HCT116 (cell line): ENCODE data around the gene TM4SF20. TPM values are rescaled to one million over a fixed set of nuclear protein-coding genes. Genes with fewer than 3 reads are reported as not detected.

ENCODE experiments used
- ATAC-seq: fragments of 200-7000 bp; cut with Tn5 transposase; 2 replicates; pipeline ENCODE4 v1.9.1; 2020; ENCODE audit warnings: mild to moderate bottlenecking, moderate library complexity
- BruUV-seq: library from RNA; stranded (reverse); fragments of 400-500 nt; replicated peaks from 2 replicates; lab custom pipeline; 2021; lab: Mats Ljungman, UMichigan
- CTCF ChIA-PET: fragments of 300-600 bp; sonication (Branson Sonifier 250); formaldehyde crosslinking; loops from one replicate; lab custom pipeline; 2021; ENCODE audit warnings: antibody characterized with exemption; lab: Charles Lee
- POLR2A ChIA-PET: fragments of 300-600, 350-600 bp; sonication (Branson Sonifier 250); formaldehyde crosslinking; loops from one replicate; lab custom pipeline; 2021; ENCODE audit warnings: antibody characterized with exemption; lab: Charles Lee
- RAD21 ChIA-PET, 2 experiments: fragments of 300-600 bp; sonication (Branson Sonifier 250); formaldehyde crosslinking; loops; one replicate each; lab custom pipeline; 2023; ENCODE audit warnings: low total read pairs in 2 of 2; ENCODE audit not compliant: uncharacterized antibody in 2 of 2, unreplicated experiment in 2 of 2, low non-redundant PET in 1 of 2; lab: Charles Lee
- DNase-seq: peaks from one replicate; pipeline ENCODE4 v3.0.0-alpha.2; 2010; ENCODE audit warnings: low read depth, low spot score
- H2AFZ ChIP-seq: fragments of 200-600 bp; shearing (Covaris generic), sonication (generic); 2 replicates; pipeline ENCODE4 v1.6.1; 2017; ENCODE audit warnings: low read depth, mixed run types, mixed read lengths, antibody characterized with exemption, low read length; ENCODE audit not compliant: poor library complexity, severe bottlenecking
- H3K27ac ChIP-seq: 2 replicates; pipeline ENCODE4 v1.5.1; 2012; ENCODE audit warnings: low read depth, low read length
- H3K27me3 ChIP-seq: fragments of 200-600 bp; sonication (generic); 2 replicates; pipeline ENCODE4 v1.6.1; 2016; ENCODE audit warnings: mixed run types, low read length, mixed read lengths; ENCODE audit not compliant: insufficient read depth
- H3K36me3 ChIP-seq, 2 experiments: fragments of 200-500 bp in 1 of 2; fragments of 200-600 bp in 1 of 2; sonication (Bioruptor generic) in 1 of 2; sonication (generic) in 1 of 2; 2 replicates each; pipeline versions ENCODE4 v1.5.1 to v1.6.1; 2014 to 2016; ENCODE audit warnings: low read length in 2 of 2, inconsistent platforms in 1 of 2, mixed read lengths in 1 of 2, mixed run types in 1 of 2; ENCODE audit not compliant: insufficient read depth in 2 of 2, control insufficient read depth in 1 of 2
- H3K4me1 ChIP-seq, 2 experiments: fragments of 200-600 bp in 1 of 2; sonication (generic) in 1 of 2; 2 replicates each; pipeline versions ENCODE4 v1.5.1 to v1.6.1; 2012 to 2017; ENCODE audit warnings: low read length in 2 of 2, inconsistent platforms in 1 of 2, mild to moderate bottlenecking in 1 of 2, mixed read lengths in 1 of 2, mixed run types in 1 of 2, moderate library complexity in 1 of 2; ENCODE audit not compliant: insufficient read depth in 2 of 2, control insufficient read depth in 1 of 2
- H3K4me2 ChIP-seq: fragments of 200-600 bp; sonication (generic); 2 replicates; pipeline ENCODE4 v1.6.1; 2017; ENCODE audit warnings: mixed run types, low read length, mixed read lengths
- H3K4me3 ChIP-seq, 2 experiments: fragments of 200-600 bp in 1 of 2; sonication (generic) in 1 of 2; replicated peaks in 1 of 2; 2 replicates each; pipeline ENCODE4 v1.5.1; 2011 to 2016; ENCODE audit warnings: low read length in 2 of 2, control low read depth in 1 of 2, low read depth in 1 of 2, mild to moderate bottlenecking in 1 of 2, mixed read lengths in 1 of 2, mixed run types in 1 of 2
- H3K79me2 ChIP-seq: fragments of 200-600 bp; sonication (generic); 2 replicates; pipeline ENCODE4 v1.6.1; 2017; ENCODE audit warnings: mild to moderate bottlenecking, mixed run types, low read length, moderate library complexity, mixed read lengths; ENCODE audit not compliant: insufficient read depth
- H3K9ac ChIP-seq: fragments of 200-600 bp; sonication (generic); 2 replicates; pipeline ENCODE4 v1.6.1; 2016; ENCODE audit warnings: low read length, mixed read lengths
- H3K9me2 ChIP-seq: fragments of 200-600 bp; sonication (generic), shearing (Covaris generic); 2 replicates; pipeline ENCODE4 v1.6.1; 2017; ENCODE audit warnings: mixed run types, mild to moderate bottlenecking, moderate library complexity; ENCODE audit not compliant: insufficient read depth
- H3K9me3 ChIP-seq, 2 experiments: fragments of 200-500 bp in 1 of 2; fragments of 200-600 bp in 1 of 2; sonication (Bioruptor generic) in 1 of 2; sonication (generic) in 1 of 2; 2 replicates each; pipeline ENCODE4 v1.6.1; 2014 to 2017; ENCODE audit warnings: low read length in 2 of 2, mixed read lengths in 2 of 2, inconsistent platforms in 1 of 2, low read depth in 1 of 2, mild to moderate bottlenecking in 1 of 2, mixed run types in 1 of 2, moderate library complexity in 1 of 2; ENCODE audit not compliant: control insufficient read depth in 1 of 2, insufficient read depth in 1 of 2
- H4K20me1 ChIP-seq: fragments of 200-600 bp; sonication (generic), shearing (Covaris generic); 2 replicates; pipeline ENCODE4 v1.6.1; 2017; ENCODE audit warnings: mixed run types, mild to moderate bottlenecking, moderate library complexity; ENCODE audit not compliant: insufficient read depth
- EGR1 ChIP-seq: IDR thresholded peaks from 2 replicates; pipeline ENCODE4 v1.6.1; 2012; ENCODE audit warnings: low read depth
- ELF1 ChIP-seq: IDR thresholded peaks from 2 replicates; pipeline ENCODE4 v1.6.1; 2012; ENCODE audit warnings: low read depth, borderline replicate concordance
- EZH2phosphoT487 ChIP-seq: fragments of 200-600 bp; IDR thresholded peaks from 2 replicates; pipeline ENCODE4 v1.6.1; 2018; ENCODE audit warnings: antibody characterized with exemption, borderline replicate concordance
- POLR2AphosphoS5 ChIP-seq: IDR thresholded peaks from 2 replicates; pipeline ENCODE4 v1.6.1; 2011; ENCODE audit warnings: mild to moderate bottlenecking, low read depth, low read length, moderate library complexity
- SRF ChIP-seq: IDR thresholded peaks from 2 replicates; pipeline ENCODE4 v1.6.1; 2012; ENCODE audit warnings: low read depth
- TCF7L2 ChIP-seq: IDR thresholded peaks from 2 replicates; pipeline ENCODE4 v1.7.0; 2011; ENCODE audit warnings: borderline replicate concordance, inconsistent platforms; ENCODE audit not compliant: insufficient read depth, insufficient read length; ENCODE audit errors: extremely low read depth
- ZBTB33 ChIP-seq: IDR thresholded peaks from 2 replicates; pipeline ENCODE4 v1.6.1; 2011; ENCODE audit warnings: mild to moderate bottlenecking, low read length, moderate library complexity; ENCODE audit not compliant: insufficient replicate concordance; ENCODE audit errors: extremely low read depth
- ZNF274 ChIP-seq: fragments of 200-500 bp; sonication (Bioruptor generic); IDR thresholded peaks from 2 replicates; pipeline ENCODE4 v1.6.1; 2014; ENCODE audit warnings: mild to moderate bottlenecking, low read depth, low read length, inconsistent platforms
- intact Hi-C: fragments of 100-400 bp; cut with micrococcal nuclease; formaldehyde crosslinking; loops from 2 replicates; pipeline ENCODE4 v1.10.0; 2022
- total RNA-seq: library from RNA; stranded (reverse); gene quantifications from one replicate; pipeline ENCODE4 v1.2.1, GENCODE V29; 2021; ENCODE audit not compliant: unreplicated experiment
- TF ChIP-seq, protein P1 (sequence below): IDR thresholded peaks from 2 replicates; pipeline ENCODE4 v1.6.1; 2012
- TF ChIP-seq, protein P2 (sequence below): IDR thresholded peaks from 2 replicates; pipeline ENCODE4 v1.6.1; 2012
- TF ChIP-seq, protein P3 (sequence below): IDR thresholded peaks from 2 replicates; pipeline ENCODE4 v1.6.1; 2012; ENCODE audit warnings: low read depth

TM4SF20 gene
- total RNA-seq, 1 experiment from 2014 or later, result not detected

DNA sequence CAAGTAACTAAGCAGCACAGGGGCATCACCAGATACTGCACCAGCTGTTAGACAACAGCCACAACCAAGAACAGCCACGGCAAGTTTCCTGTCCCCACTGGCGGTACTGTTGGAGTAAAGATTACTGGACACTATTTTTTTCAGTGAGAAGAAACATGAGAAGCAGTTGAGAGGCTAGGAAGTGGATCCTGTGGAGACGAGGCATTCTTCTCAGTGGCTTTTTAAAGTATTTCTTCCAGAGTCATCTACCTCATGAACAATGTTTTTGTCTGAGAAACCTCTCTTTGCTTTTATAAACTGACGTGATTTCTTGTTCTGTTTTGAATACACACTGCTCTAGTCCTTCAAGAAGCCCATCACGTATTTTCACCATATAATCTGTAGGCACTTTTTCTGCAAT lies 18.8 kb downstream of the TM4SF20 start:
- Histone ChIP-seq H4K20me1 (no peaks in the 10 kb centered on the region; the same call in 1 of the 2 replicates), H3K9me2 (no peaks in the 10 kb centered on the region), H3K79me2 (no peaks in the 10 kb centered on the region), H3K36me3 (peaks cover 17 to 18% of the 10 kb centered on the region in 2 experiments; a peak in 3 of 4 replicates), H3K9ac (no peak overlapping the region), H3K27me3 (no peaks in the 10 kb centered on the region), H3K27ac (no peak overlapping the region), H3K4me1 (no peaks in the 10 kb centered on the region), H3K4me3 (no peak overlapping the region), H3K4me2 (no peak overlapping the region), H3K9me3 (no peaks in the 10 kb centered on the region), H2AFZ (no peak overlapping the region)
- DNase-seq, result no peak
- ChIA-PET RAD21 (no interaction called here), CTCF (no interaction called here), POLR2A (no interaction called here)
- TF ChIP-seq ELF1 (no peak), EZH2phosphoT487 (no peak), POLR2AphosphoS5 (no peak), ZBTB33 (no peak)
- BruUV-seq, result no TSS peak
- intact Hi-C loops, result no loop called here
- no peak for ATAC-seq

DNA sequence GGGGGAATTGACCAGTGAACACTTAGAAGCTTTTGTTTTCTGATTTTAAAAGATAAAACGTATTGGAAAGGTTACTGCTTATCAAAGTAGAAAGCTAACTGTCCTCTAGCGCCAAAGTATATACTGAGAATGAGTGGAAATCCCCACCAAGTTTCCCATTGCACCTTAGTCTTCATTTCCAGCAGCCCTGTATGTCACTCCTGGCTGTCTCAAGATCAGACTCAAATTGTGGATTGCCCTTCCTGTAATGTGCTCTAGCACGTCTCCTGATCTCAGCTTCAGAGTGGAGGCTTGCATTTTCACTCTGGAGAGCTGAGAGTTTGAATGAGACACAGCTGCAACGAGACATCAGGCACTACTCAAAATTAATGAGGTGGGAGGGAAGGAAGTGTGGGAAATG lies 27.5 kb downstream of the TM4SF20 start:
- no peaks in the 10 kb centered on the region for H3K4me1 ChIP-seq
- no peak overlapping the region for H2AFZ ChIP-seq
- H3K79me2 ChIP-seq, result 0 out of 2 replicates have a peak, but pooled peaks cover 6% of the 10 kb centered on the region
- no peaks in the 10 kb centered on the region for H3K27me3 ChIP-seq
- POLR2A ChIA-PET, result no interaction called here
- DNase-seq (no peak), ATAC-seq (no peak)
- H3K9me3 ChIP-seq, result no peaks in the 10 kb centered on the region
- no TSS peak for BruUV-seq
- peaks cover 11 to 23% of the 10 kb centered on the region in 2 experiments for H3K36me3 ChIP-seq
- H4K20me1 ChIP-seq, result no peaks in the 10 kb centered on the region
- intact Hi-C loops, result no loop called here
- no peaks in the 10 kb centered on the region for H3K9me2 ChIP-seq
- CTCF ChIA-PET, result no interaction called here
- H3K27ac ChIP-seq, result no peak overlapping the region
- H3K4me2 ChIP-seq, result no peak overlapping the region
- RAD21 ChIA-PET, result no interaction called here
- H3K9ac ChIP-seq, result no peak overlapping the region
- H3K4me3 ChIP-seq, result no peak overlapping the region
- TF ChIP-seq, protein P1, sequence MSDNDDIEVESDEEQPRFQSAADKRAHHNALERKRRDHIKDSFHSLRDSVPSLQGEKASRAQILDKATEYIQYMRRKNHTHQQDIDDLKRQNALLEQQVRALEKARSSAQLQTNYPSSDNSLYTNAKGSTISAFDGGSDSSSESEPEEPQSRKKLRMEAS, result no peak
- TF ChIP-seq EZH2phosphoT487 (no peak), TCF7L2 (no peak), ZBTB33 (no peak), EGR1 (no peak), ZNF274 (no peak), SRF (no peak)
- TF ChIP-seq, protein P2, sequence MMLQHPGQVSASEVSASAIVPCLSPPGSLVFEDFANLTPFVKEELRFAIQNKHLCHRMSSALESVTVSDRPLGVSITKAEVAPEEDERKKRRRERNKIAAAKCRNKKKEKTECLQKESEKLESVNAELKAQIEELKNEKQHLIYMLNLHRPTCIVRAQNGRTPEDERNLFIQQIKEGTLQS, result no peak
- TF ChIP-seq, protein P3, sequence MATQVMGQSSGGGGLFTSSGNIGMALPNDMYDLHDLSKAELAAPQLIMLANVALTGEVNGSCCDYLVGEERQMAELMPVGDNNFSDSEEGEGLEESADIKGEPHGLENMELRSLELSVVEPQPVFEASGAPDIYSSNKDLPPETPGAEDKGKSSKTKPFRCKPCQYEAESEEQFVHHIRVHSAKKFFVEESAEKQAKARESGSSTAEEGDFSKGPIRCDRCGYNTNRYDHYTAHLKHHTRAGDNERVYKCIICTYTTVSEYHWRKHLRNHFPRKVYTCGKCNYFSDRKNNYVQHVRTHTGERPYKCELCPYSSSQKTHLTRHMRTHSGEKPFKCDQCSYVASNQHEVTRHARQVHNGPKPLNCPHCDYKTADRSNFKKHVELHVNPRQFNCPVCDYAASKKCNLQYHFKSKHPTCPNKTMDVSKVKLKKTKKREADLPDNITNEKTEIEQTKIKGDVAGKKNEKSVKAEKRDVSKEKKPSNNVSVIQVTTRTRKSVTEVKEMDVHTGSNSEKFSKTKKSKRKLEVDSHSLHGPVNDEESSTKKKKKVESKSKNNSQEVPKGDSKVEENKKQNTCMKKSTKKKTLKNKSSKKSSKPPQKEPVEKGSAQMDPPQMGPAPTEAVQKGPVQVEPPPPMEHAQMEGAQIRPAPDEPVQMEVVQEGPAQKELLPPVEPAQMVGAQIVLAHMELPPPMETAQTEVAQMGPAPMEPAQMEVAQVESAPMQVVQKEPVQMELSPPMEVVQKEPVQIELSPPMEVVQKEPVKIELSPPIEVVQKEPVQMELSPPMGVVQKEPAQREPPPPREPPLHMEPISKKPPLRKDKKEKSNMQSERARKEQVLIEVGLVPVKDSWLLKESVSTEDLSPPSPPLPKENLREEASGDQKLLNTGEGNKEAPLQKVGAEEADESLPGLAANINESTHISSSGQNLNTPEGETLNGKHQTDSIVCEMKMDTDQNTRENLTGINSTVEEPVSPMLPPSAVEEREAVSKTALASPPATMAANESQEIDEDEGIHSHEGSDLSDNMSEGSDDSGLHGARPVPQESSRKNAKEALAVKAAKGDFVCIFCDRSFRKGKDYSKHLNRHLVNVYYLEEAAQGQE, result no peak
